Chondrocyte (in vitro differentiated cells): ENCODE measurements around the gene KCNQ2. TPM values are rescaled to one million over a fixed set of nuclear protein-coding genes. Genes with fewer than 3 reads are reported as not detected.

Experiments
- DNase-seq: peaks from one replicate; pipeline ENCODE4 v3.0.0; 2021; ENCODE audit warnings: mixed read lengths, low spot score
- H3K27ac Mint-ChIP-seq: one replicate; pipeline ENCODE4 v1.8.0; 2021; ENCODE audit warnings: mild to moderate bottlenecking, moderate library complexity, mixed read lengths; ENCODE audit not compliant: unreplicated experiment
- H3K27me3 Mint-ChIP-seq: 2 replicates; pipeline ENCODE4 v1.8.0; 2021; ENCODE audit warnings: low read depth, mixed read lengths
- H3K36me3 Mint-ChIP-seq: 2 replicates; pipeline ENCODE4 v1.8.0; 2021; ENCODE audit warnings: low read depth, mixed read lengths
- H3K4me1 Mint-ChIP-seq: 2 replicates; pipeline ENCODE4 v1.8.0; 2021; ENCODE audit warnings: low read depth, mild to moderate bottlenecking, mixed read lengths
- H3K4me3 Mint-ChIP-seq: one replicate; pipeline ENCODE4 v1.8.0; 2021; ENCODE audit warnings: mild to moderate bottlenecking, moderate library complexity, mixed read lengths; ENCODE audit not compliant: unreplicated experiment
- H3K9me3 Mint-ChIP-seq: 2 replicates; pipeline ENCODE4 v1.8.0; 2021; ENCODE audit warnings: low read depth, mixed read lengths
- total RNA-seq: library from RNA; stranded (reverse); gene quantifications from 3 replicates; pipeline ENCODE4 v1.2.1, GENCODE V29; 2021
- TF ChIP-seq, protein P1 (sequence below): fragments of 200-600 bp; sonication (generic); IDR thresholded peaks from 2 replicates; pipeline ENCODE4 v1.5.0; 2021; ENCODE audit warnings: antibody characterized with exemption, mild to moderate bottlenecking, moderate library complexity

KCNQ2 gene
- total RNA-seq, 1 donor from 2014 or later, result not detected

DNA sequence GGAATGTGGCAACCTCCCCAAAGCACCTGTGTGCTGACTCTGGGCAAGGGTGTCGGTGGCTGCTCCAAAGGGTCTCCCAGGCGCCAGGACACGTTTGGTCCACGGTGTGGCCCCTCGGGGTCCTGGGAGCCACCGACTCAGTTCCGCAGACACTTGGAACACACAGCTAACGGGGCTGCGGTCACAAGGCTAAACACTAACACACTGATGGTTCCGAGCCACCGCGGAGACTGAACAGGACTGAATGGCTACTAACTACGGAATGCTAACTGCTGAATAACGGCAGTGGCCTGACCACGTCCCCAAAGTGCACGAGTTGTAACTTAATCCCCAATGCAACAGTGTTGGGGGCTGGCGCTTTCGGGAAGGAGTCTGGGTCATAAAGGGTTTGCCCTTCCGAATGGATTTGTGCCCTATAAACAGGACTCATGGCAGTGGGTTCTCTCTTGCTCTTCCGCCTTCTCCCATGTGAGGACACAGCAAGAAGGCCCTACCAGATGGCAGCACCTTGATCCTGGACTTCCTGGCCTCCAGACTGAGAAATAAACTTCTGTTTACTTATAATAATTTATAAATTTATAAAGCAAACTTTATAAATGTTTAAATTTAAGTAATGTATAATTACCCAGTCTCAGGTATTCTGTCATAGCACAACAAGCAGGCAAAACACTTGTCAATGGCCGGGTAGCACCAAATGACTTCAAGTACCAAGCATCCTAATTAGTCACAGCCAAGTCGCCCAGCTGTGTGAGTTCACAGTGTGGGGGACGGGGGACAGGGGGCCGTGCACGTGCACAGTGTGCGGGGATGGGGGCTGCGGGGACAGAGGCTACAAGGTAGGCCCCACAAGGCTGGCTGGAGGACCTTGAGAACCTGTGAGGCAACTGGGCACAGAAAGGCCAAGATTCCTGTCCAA is 28.7 kb upstream of the KCNQ2 start:
- Mint-ChIP-seq H3K9me3 (peaks cover 10% of the 10 kb centered on the region), H3K36me3 (peaks cover 6% of the 10 kb centered on the region), H3K4me1 (no peaks in the 10 kb centered on the region), H3K27ac (no peak overlapping the region), H3K4me3 (peak overlapping the region; percentile 12), H3K27me3 (peaks cover 5% of the 10 kb centered on the region)
- peak; percentile 79 for DNase-seq
- TF ChIP-seq, protein P1, sequence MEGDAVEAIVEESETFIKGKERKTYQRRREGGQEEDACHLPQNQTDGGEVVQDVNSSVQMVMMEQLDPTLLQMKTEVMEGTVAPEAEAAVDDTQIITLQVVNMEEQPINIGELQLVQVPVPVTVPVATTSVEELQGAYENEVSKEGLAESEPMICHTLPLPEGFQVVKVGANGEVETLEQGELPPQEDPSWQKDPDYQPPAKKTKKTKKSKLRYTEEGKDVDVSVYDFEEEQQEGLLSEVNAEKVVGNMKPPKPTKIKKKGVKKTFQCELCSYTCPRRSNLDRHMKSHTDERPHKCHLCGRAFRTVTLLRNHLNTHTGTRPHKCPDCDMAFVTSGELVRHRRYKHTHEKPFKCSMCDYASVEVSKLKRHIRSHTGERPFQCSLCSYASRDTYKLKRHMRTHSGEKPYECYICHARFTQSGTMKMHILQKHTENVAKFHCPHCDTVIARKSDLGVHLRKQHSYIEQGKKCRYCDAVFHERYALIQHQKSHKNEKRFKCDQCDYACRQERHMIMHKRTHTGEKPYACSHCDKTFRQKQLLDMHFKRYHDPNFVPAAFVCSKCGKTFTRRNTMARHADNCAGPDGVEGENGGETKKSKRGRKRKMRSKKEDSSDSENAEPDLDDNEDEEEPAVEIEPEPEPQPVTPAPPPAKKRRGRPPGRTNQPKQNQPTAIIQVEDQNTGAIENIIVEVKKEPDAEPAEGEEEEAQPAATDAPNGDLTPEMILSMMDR, result no peak

DNA sequence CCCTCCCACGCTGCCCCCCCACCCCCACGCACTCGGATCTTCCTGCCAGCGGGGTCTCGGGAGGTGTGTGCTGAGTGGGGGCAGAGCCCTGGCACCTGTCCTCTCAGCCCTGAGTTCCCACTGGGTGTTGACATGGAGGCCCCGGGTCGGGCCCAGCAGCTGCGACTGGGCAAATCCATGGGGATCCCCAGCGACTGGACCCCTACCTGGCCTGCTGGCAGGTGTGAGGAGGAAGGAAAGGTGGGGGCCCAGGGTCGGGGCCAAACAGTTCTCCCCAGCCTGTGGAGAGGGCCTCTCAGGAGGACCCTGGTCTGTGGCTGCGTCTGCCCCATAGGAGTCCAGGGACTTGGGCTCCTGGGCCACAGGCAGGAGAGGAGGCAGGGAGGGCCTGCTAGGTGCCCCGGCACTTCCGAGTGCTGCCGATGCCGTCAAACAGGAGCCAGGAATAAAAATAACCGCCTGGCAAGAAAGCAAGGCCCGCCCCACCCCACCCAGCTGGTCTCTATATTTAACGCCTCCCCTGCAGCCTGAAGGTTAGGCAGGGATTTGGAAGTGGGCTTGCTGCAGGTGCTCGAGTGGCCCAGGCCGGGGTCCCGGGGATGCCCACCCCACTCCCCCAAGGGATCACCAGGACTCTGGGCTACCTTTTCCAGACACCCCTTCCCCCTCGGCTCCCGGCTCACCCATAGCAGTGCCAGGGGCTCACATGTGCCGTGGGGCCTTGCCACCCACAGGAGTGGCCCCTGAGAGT is 27.9 kb upstream of the KCNQ2 start:
- peaks cover 5% of the 10 kb centered on the region for H3K27me3 Mint-ChIP-seq
- peaks cover 6% of the 10 kb centered on the region for H3K36me3 Mint-ChIP-seq
- TF ChIP-seq, protein P1, result no peak
- peak; percentile 89 for DNase-seq
- H3K4me1 Mint-ChIP-seq, result no peaks in the 10 kb centered on the region
- H3K27ac Mint-ChIP-seq, result no peak overlapping the region
- H3K9me3 Mint-ChIP-seq, result peaks cover 7% of the 10 kb centered on the region
- no peak overlapping the region for H3K4me3 Mint-ChIP-seq

DNA sequence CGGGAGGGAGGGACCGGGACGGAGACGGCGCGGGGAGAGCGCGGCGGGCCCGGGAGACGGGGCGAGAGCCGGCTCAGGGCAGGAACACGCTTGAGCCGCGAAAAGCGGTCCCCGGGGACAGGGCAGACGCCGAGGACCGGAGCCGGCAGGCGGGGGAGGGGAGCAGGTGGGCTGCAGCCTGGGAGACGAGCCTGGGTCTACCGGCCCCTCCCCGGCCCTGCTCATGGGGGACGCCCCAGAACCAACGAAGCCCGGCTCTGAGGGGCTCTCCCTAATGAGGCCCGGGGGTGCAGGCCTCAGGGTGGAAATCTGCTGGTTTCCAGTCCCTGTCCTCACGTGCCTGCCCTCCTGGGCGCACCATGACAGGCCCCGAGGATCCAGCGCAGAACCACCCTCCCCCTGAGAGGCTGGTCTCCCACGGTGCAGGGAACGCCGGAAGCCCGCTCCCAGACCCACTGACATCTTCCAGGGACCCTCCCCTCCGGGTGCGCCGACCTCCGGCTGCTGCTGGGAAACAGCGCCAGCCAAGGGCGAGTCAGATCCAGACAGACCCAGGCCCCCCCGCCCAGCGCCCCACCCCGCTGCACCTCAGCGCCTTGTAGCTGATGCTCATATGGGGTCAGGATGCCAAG is 27.0 kb upstream of the KCNQ2 start:
- Mint-ChIP-seq H3K9me3 (no peaks in the 10 kb centered on the region), H3K27me3 (no peaks in the 10 kb centered on the region), H3K4me1 (no peaks in the 10 kb centered on the region), H3K4me3 (peak overlapping the region; percentile 22), H3K27ac (no peak overlapping the region), H3K36me3 (no peaks in the 10 kb centered on the region)
- TF ChIP-seq, protein P1, result no peak
- peak; percentile 68 for DNase-seq

DNA sequence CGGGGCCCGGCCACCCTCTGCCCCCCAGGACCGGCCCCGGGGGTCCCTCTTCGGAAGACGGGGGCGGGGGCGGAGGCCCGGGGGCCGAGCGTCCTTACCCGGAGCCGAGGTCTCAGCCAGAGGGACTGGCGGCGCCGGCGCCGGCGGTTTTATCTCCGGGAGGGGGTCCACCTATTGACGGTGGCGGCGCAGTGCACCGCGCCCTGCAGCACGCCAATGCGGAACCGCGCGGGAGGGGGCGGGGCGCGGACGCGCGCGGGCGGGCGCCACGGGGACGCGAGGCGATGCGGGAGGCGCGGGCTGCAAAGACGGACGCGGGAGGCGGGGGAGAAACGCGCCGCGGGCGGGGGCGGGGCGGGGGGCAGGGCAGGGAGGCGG is 26.5 kb upstream of the KCNQ2 start, which contains the start of gene EEF1A2:
EEF1A2 (minus strand) TSS at position 124 of the 378 bp plus-strand sequence. CDS start 1,320 bp downstream, outside the sequence.
- Mint-ChIP-seq H3K4me3 (peak within 1 kb of the TSS; percentile 49), H3K27me3 (no peaks in the 10 kb centered on the region)
- TF ChIP-seq, protein P1, result no peak

More for the DNA sequence above, 26.5 kb upstream of the KCNQ2 start, which contains the start of gene EEF1A2:
- Mint-ChIP-seq H3K4me1 (no peaks in the 10 kb centered on the region), H3K9me3 (no peaks in the 10 kb centered on the region), H3K27ac (no peak within 1 kb of the TSS), H3K36me3 (no peaks in the 10 kb centered on the region)
- no peak for DNase-seq
